ENCODE measurements around the gene TSEN2.

GRCh38 chr3:12461097-12461649, 23.1 kb upstream of the TSEN2 start:
- TF ChIP-seq CTCF (IDR thresholded peaks at IDR 0.05) (no peak), POLR2A (IDR thresholded peaks at IDR 0.05) (no peak)
